ENCODE results near the gene SEMA4A.

SEMA4A gene

DNA sequence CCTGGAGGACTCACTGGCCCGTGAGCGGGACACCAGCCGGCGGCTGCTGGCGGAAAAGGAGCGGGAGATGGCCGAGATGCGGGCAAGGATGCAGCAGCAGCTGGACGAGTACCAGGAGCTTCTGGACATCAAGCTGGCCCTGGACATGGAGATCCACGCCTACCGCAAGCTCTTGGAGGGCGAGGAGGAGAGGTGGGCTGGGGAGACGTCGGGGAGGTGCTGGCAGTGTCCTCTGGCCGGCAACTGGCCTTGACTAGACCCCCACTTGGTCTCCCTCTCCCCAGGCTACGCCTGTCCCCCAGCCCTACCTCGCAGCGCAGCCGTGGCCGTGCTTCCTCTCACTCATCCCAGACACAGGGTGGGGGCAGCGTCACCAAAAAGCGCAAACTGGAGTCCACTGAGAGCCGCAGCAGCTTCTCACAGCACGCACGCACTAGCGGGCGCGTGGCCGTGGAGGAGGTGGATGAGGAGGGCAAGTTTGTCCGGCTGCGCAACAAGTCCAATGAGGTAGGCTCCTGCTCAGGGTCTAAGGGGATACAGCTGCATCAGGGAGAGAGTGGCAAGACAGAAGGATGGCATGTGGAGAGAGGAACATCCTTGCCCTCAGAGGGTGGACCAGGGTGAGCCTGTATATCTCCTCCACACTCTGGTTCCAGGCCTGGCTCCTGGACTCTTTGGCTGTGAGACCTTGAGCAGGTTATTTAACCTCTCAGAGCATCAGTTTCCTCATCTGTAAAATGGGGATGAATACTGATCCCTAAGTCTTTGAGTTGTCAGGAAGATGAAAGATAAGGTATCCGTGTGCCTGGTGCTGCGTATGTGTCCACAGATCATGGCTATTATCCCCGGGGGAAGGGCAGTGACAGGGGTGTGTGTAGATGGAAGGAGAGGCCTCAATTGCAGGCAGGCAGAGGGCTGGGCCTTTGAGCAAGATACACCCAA is 17.2 kb upstream of the SEMA4A start:
- no peak for DNase-seq (ENCODE audit: low spot score)

DNA sequence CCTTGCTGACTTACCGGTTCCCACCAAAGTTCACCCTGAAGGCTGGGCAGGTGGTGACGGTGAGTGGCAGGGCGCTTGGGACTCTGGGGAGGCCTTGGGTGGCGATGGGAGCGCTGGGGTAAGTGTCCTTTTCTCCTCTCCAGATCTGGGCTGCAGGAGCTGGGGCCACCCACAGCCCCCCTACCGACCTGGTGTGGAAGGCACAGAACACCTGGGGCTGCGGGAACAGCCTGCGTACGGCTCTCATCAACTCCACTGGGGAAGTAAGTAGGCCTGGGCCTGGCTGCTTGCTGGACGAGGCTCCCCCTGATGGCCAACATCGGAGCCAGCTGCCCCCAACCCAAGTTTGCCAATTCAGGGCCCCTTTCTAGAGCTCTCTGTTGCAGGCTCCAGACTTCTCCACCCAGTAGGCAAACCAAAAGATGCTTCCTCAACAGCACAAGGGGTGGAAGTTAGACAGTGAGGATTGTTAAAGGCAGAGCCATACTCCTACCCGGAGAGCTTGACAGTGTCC is 16.4 kb upstream of the SEMA4A start:
- no peak for DNase-seq (ENCODE audit: low spot score)

- no peak for DNase-seq (ENCODE audit: low spot score)
These were observed 14.9 kb upstream of the SEMA4A start for GRCh38 chr1:156138458-156138867.

DNA sequence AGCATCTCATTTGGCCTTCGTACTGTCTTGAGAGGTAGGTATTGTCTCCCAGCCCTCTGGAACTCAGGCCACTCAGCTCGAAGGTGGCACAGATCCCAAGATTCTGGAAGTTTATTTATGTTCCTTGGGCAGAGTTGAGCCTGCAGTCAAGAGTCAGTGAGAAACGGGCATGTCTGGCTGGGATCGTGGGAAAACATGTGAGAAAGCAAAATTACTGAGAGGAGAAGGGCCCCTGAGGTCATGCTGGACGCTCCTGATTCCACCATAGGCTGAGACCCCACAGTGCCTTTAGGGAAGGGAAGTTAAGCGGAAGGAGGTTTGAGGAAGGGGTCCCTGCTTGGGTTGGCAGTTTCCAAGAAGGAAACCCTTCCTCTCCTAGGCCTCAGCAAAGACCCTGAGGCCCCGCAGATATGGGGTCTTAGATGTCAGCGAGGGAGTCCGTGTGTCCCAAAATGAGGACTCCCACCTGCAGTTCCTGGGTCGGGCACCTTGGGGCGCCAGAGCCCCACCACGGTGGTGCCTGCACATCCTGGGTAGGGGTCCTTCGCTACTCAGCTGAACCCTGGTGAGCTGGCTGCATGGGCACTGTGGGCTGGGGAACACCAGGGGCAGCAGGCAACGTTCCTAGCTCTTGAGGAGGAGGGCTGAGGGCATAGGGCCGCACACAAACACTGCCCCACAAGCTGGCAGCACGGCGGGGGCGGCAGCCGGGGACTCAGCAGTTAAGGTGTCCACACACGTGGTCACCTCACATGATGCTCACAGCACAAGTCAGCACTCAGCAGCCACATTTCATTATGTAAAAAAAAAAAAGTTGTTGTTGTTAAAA is 12.3 kb upstream of the SEMA4A start:
- no peak for DNase-seq (ENCODE audit: low spot score)

DNA sequence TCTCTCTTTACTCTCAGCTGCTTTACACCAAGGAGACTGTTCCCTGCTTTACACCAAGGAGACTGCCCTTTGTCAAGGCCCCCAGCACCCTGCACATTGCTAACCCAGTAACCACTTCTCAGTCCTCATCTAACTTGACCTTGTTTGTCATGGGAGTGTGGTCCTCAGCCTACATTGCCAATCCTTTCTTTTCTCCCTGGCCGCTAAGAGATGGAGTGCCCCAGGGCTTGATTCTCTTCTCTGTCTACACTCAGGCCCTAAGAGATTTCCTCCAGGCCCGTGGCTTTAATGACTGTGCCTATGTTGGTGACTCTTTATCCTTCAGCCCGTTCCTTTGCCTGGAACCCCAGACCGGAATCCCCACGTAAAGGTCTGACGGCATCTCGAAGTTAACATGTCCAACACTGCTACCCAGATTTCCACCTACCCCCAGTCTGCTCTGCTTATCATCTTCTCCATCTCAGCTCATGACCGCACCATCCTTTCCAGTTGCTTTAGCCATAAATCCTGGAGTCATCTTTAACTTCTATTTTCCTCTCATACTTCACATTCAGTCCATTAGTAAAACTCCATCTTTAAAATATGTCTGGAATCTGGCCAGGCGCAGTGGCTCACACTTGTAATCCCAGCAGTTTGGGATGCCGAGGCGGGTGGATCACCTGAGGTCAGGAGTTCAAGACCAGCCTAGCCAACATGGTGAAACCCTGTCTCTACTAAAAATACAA is 9.5 kb upstream of the SEMA4A start:
- no peak for DNase-seq (ENCODE audit: low spot score)

- no peak for DNase-seq (ENCODE audit: low spot score)
These were observed 8.6 kb upstream of the SEMA4A start for GRCh38 chr1:156144742-156145141.

DNA sequence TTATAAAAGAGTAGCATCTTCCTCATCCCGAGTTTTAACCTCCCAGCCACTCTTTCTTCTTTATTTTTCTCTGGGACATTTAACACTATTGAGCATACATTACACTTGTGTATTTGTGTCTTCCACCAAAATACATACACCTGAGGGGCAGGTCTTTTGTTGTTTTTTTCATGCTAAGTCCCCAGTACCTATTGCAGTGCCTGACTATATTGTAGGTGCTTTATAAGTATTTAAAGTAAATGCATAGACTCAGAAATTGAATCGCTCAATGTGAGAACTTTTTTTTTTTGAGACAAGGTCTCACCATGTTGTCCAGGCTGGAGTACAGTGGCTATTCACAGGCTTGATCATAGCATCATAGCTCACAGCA is 7.8 kb upstream of the SEMA4A start:
- DNase-seq (ENCODE audit: low spot score): no peak

- peak; percentile 79 for DNase-seq (ENCODE audit: low spot score)
These were observed 7.2 kb upstream of the SEMA4A start for GRCh38 chr1:156146020-156146768.

GRCh38 chr1:156146769-156147405 is 6.5 kb upstream of the SEMA4A start:
- no peak for DNase-seq (ENCODE audit: low spot score)

DNA sequence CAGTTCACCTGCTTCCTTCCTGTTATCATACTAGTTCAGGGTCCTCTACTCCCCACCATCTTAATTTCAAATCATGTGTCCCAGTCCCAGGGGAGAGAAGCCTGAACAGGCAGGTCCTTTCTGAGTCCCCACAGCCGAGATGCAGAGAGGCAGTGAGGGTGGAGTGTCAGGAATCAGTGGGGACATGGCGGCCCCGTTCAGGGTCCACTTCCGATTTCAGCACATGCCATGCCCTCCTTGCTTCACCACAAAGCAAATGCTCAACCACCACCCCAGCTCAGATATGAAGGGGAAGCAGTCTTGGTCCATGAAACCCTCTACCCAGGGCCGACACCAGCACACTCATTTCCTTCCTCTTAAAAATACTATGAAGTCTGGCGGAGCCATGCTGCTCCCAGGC is 5.2 kb upstream of the SEMA4A start:
- no peak for DNase-seq (ENCODE audit: low spot score)

- no peak for DNase-seq (ENCODE audit: low spot score)
These were observed 3.7 kb upstream of the SEMA4A start for GRCh38 chr1:156149374-156150332.

- DNase-seq (ENCODE audit: low spot score): no peak
These were observed 2.9 kb upstream of the SEMA4A start for GRCh38 chr1:156150333-156151011.

DNA sequence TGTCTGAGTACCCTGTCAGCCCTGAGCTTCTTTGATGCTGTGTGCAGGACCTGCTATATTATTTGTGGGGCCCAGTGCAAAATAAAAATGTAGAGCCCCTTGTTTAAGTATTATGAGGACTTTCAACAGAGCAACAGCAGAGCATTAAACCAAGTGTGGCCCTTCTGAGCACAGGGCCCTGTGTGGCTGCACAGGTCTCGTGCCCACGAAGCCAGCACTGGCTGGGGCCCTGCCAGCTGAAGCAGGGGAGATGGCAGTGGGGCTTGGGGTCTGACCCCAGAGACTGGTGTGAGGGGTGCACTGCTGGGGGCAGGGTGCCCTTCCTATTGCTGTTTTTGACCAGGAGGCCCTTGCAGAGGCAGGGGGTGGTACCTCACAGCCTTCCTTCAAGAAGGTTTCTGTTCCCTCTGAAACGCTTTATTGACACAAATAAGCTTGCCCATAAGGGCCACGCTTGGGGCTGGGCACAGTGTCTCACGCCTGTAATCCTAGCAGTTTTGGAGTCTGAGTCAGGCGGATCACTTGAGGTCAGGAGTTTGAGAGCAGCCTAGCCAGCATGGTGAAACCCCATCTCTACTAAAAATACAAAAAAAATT is 2.2 kb upstream of the SEMA4A start:
- no peak for DNase-seq (ENCODE audit: low spot score)

DNA sequence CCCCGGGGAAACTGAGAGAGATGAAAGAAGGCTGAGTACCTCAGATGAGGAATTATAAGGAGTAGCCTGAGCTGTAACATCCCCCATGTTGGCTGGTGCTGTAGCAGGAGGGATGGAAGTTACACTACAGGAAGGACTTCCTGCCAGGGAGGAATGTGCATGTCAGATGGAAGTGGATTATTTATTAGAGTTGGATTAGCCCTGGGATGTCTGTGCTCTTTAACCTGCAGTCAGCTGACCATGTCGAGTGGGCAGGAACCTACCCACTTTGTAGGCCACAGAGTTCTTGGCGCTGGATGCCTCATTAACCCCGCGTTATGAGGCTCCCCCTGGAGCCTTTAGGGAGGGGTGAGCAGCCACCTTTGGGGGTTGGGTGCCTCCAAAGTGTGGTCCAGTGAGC is 757 bp upstream of the SEMA4A start:
- DNase-seq (ENCODE audit: low spot score): no peak

DNA sequence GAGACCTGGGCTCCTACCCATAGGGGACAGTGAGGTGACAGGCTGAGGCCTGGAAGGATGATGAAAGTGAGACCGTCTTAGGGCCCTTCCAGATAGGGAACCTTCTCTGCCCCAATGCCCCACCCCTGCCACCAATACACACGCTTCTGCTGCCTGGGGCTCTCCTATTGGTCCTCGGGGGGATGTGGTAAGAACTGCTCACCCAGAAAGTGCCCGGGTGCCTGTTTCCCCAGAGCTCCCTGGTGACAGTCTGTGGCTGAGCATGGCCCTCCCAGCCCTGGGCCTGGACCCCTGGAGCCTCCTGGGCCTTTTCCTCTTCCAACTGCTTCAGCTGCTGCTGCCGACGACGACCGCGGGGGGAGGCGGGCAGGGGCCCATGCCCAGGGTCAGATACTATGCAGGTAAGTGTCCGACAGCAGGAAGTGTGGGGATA is 948 bp downstream of the SEMA4A start:
- DNase-seq (ENCODE audit: low spot score): peak; percentile 48

GRCh38 chr1:156155756-156156510 is 2.5 kb downstream of the SEMA4A start:
- no peak for DNase-seq (ENCODE audit: low spot score)

DNA sequence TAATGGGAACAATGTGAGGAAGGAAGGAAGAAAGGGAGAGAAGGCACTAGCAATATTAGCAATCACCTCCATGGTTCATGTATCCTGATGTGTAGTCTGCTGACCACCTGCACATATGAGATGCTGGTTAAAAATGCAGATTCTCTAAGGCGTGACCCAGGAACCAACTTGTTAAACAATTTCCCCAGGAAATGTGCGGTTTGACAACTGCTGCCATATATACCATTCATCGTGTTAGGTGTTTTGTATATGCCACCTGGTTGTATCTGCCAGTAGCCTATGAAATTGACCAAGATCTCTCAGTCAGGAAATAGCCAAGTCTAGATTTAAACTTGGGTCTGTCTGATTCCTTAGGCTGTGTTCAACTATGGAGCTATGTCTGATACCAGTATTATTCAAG is 4.1 kb downstream of the SEMA4A start:
- DNase-seq (ENCODE audit: low spot score): no peak

DNA sequence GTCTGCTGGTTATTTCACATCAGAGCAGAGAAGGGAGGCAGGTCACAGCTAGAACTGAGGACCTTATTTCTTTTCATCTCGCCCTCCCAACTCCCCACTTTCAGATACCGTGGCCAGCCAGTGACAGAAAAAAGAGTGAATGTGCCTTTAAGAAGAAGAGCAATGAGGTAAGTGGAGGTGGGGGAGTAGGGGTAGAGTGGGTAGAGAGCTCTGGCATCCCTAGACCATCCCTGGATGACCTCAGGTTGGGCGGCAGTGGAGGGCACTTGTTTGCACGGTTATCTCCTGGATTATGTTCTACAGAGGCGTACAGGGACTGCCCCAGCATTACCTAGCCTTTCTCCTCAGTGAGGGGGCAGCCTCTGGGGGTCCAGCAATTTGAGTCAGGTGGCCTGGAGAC is 4.6 kb downstream of the SEMA4A start:
- no peak for DNase-seq (ENCODE audit: low spot score)
